ENCODE data around the gene SAXO2. TPM values are rescaled to one million over a fixed set of nuclear protein-coding genes. Genes with fewer than 3 reads are reported as not detected.

SAXO2 gene
- total and polyA plus RNA-seq, 2 donors (not counting 1 experiment from before 2014, with no cell fraction given), result 2.5 to 30.2 TPM

DNA sequence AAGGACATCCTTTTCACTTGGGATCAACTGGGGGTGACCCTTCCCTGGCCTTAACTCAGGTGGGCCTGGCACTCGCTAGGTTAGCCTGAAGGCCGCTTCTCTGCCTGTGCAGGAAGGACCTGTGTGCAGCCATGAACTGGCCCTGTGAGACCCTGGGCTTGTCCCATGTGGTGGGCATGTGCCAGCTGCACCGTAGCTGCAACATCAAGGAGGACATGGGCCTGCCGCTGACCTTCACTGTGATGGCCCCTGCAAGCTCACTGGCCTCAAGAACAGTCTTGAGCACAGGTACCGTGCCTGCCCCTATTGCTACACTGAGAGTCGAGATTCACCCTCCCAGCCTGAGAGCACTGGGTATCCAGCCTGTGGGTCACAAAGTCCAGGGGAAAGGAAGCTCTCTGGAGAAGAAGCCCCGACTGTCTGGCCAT lies 43.0 kb downstream of the SAXO2 start:
- CTCF ChIA-PET, result no interaction called here
- Histone ChIP-seq H3K79me2 (ENCODE audit: control insufficient read depth, insufficient read depth, low read length) (no peaks in the 10 kb centered on the region), H3K27me3 (replicated peaks in 1 of 4; ENCODE audit: control extremely low read depth in 1 of 4, control insufficient read depth in 3 of 4, insufficient read depth in 4 of 4, low read length in 3 of 4) (no peaks in the 10 kb centered on the region), H3K27ac (ENCODE audit: low read length in 2 of 2) (no peak overlapping the region), H3K4me3 (ENCODE audit: control extremely low read depth in 1 of 5, extremely low read depth in 1 of 5, insufficient read depth in 1 of 5, low read depth in 2 of 5, low read length in 4 of 5) (no peak overlapping the region), H3K9me3 (ENCODE audit: control extremely low read depth in 1 of 3, control insufficient read depth in 2 of 3, insufficient read depth in 1 of 3, low read length in 2 of 3) (no peaks in the 10 kb centered on the region), H3K36me3 (replicated peaks in 1 of 2; ENCODE audit: control extremely low read depth in 1 of 2, control insufficient read depth in 1 of 2, extremely low read depth in 1 of 2, insufficient read depth in 2 of 2, low read length in 1 of 2) (no peaks in the 10 kb centered on the region), H3K4me2 (replicated peaks; ENCODE audit: low read depth, low read length, poor library complexity, severe bottlenecking) (no peak overlapping the region), H3K4me1 (ENCODE audit: control insufficient read depth in 2 of 2, insufficient read depth in 2 of 2, low read length in 2 of 2) (no peaks in the 10 kb centered on the region), H2AFZ (ENCODE audit: insufficient read depth, low read depth, low read length, poor library complexity, severe bottlenecking) (no peak overlapping the region), H3K9ac (ENCODE audit: low read length) (no peak overlapping the region), H4K20me1 (ENCODE audit: control insufficient read depth, insufficient read depth, low read length, poor library complexity, severe bottlenecking) (no peaks in the 10 kb centered on the region)
- DNase-seq (no peak), ATAC-seq (ENCODE audit: low read depth) (no peak)
- H3K4me1 Mint-ChIP-seq, result no peaks in the 10 kb centered on the region
- intact Hi-C loops (cut with micrococcal nuclease), result no loop called here
- no peak overlapping the region for H3K27ac Mint-ChIP-seq
- WGBS (ENCODE audit: insufficient coverage), result 94% methylated on average over 7 of the region's 7 CpGs
- POLR2A ChIA-PET, result no interaction called here
- TF ChIP-seq, protein P1, sequence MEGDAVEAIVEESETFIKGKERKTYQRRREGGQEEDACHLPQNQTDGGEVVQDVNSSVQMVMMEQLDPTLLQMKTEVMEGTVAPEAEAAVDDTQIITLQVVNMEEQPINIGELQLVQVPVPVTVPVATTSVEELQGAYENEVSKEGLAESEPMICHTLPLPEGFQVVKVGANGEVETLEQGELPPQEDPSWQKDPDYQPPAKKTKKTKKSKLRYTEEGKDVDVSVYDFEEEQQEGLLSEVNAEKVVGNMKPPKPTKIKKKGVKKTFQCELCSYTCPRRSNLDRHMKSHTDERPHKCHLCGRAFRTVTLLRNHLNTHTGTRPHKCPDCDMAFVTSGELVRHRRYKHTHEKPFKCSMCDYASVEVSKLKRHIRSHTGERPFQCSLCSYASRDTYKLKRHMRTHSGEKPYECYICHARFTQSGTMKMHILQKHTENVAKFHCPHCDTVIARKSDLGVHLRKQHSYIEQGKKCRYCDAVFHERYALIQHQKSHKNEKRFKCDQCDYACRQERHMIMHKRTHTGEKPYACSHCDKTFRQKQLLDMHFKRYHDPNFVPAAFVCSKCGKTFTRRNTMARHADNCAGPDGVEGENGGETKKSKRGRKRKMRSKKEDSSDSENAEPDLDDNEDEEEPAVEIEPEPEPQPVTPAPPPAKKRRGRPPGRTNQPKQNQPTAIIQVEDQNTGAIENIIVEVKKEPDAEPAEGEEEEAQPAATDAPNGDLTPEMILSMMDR (IDR thresholded peaks at IDR 0.05), result no peak
- TF ChIP-seq EZH2 (IDR thresholded peaks at IDR 0.05; ENCODE audit: borderline replicate concordance, insufficient read depth, low read depth, low read length, poor library complexity, severe bottlenecking), result no peak
- no peaks in the 10 kb centered on the region for H3K27me3 Mint-ChIP-seq
- H3K4me3 Mint-ChIP-seq, result no peak overlapping the region
- H3K9me3 Mint-ChIP-seq (ENCODE audit: insufficient read depth), result peaks cover 3% of the 10 kb centered on the region

DNA sequence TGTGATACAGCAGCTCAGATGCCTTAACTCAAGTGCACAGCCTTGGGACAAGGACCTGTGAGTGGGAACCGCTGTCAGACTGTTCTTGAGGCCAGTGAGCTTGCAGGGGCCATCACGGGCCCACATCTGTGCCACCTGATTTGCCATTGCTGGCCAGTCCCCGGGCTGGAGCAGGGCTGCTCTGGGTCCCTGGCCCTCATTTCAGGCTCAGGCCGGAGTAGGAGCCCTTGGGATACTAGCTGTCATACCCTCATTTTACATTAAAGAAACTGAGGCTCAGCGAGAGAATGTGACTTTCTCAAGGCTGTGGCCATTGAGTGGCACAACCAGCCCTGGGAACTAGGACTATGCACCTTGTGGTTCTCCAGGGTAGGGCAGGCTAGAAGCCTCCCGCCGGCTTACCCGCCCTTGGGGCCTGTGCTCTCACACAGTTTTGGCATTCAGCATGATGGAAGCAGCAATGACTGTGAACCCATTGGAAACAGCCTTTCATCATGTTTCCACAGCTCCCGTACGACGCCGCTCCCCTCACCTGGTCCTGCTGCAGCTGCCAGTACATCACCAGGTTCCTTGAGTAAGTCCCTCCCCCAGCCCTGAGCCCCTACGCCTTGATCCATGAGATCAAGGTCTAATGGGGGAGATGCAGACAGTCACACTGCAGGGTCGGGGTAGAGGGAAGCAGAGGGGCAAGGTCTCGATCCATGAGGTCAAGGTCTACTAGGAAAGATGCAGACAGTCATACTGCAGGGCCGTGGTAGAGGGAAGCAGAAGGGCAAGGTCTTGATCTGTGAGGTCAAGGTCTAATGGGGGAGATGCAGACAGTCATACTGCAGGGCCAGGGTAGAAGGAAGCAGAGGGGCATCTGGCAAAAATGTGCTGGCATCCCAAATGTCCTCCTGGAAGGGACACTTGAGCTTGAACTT lies 44.4 kb downstream of the SAXO2 start:
- TF ChIP-seq, protein P1 (IDR thresholded peaks at IDR 0.05), result no peak
- TF ChIP-seq EZH2 (IDR thresholded peaks at IDR 0.05; ENCODE audit: borderline replicate concordance, insufficient read depth, low read depth, low read length, poor library complexity, severe bottlenecking), result no peak
- H3K9me3 Mint-ChIP-seq (ENCODE audit: insufficient read depth), result peaks cover 3% of the 10 kb centered on the region
- no peak overlapping the region for H3K27ac Mint-ChIP-seq
- 95% methylated on average over 11 of the region's 16 CpGs for WGBS (ENCODE audit: insufficient coverage)
- CTCF ChIA-PET, result no interaction called here
- no peaks in the 10 kb centered on the region for H3K4me1 ChIP-seq (ENCODE audit: control insufficient read depth in 2 of 2, insufficient read depth in 2 of 2, low read length in 2 of 2)
- H4K20me1 ChIP-seq (ENCODE audit: control insufficient read depth, insufficient read depth, low read length, poor library complexity, severe bottlenecking), result no peaks in the 10 kb centered on the region
- no peak overlapping the region for H3K4me3 ChIP-seq (ENCODE audit: control extremely low read depth in 1 of 5, extremely low read depth in 1 of 5, insufficient read depth in 1 of 5, low read depth in 2 of 5, low read length in 4 of 5)
- H3K9me3 ChIP-seq (ENCODE audit: control extremely low read depth in 1 of 3, control insufficient read depth in 2 of 3, insufficient read depth in 1 of 3, low read length in 2 of 3), result no peaks in the 10 kb centered on the region
- H3K4me2 ChIP-seq (replicated peaks; ENCODE audit: low read depth, low read length, poor library complexity, severe bottlenecking), result no peak overlapping the region
- H2AFZ ChIP-seq (ENCODE audit: insufficient read depth, low read depth, low read length, poor library complexity, severe bottlenecking), result no peak overlapping the region
- H3K27me3 ChIP-seq (replicated peaks in 1 of 4; ENCODE audit: control extremely low read depth in 1 of 4, control insufficient read depth in 3 of 4, insufficient read depth in 4 of 4, low read length in 3 of 4), result no peaks in the 10 kb centered on the region
- no peaks in the 10 kb centered on the region for H3K4me1 Mint-ChIP-seq
- H3K27me3 Mint-ChIP-seq, result no peaks in the 10 kb centered on the region
- ATAC-seq (ENCODE audit: low read depth) (no peak), DNase-seq (no peak)
- intact Hi-C loops (cut with micrococcal nuclease), result no loop called here
- no peak overlapping the region for H3K27ac ChIP-seq (ENCODE audit: low read length in 2 of 2)
- POLR2A ChIA-PET, result no interaction called here
- no peak overlapping the region for H3K4me3 Mint-ChIP-seq
- no peaks in the 10 kb centered on the region for H3K79me2 ChIP-seq (ENCODE audit: control insufficient read depth, insufficient read depth, low read length)
- H3K36me3 ChIP-seq (replicated peaks in 1 of 2; ENCODE audit: control extremely low read depth in 1 of 2, control insufficient read depth in 1 of 2, extremely low read depth in 1 of 2, insufficient read depth in 2 of 2, low read length in 1 of 2), result no peaks in the 10 kb centered on the region
- H3K9ac ChIP-seq (ENCODE audit: low read length), result no peak overlapping the region
